BJ (cell line): Measurements from ENCODE around the gene XRCC3. TPM values are rescaled to one million over a fixed set of nuclear protein-coding genes. Genes with fewer than 3 reads are reported as not detected.

ENCODE experiments used
- CTCF ChIA-PET: fragments of 350-600 bp; formaldehyde crosslinking; extraction: SDS; loops from one replicate; lab custom pipeline; 2021; ENCODE audit warnings: antibody characterized with exemption, inconsistent platforms; lab: Yijun Ruan, JAX
- POLR2A ChIA-PET: fragments of 300-600 bp; sonication (Branson Sonifier 250); formaldehyde crosslinking; extraction: SDS; loops from one replicate; lab custom pipeline; 2021; ENCODE audit warnings: antibody characterized with exemption; lab: Charles Lee
- DNase-seq: peaks from one replicate; pipeline ENCODE4 v3.0.0-alpha.2; 2011; ENCODE audit warnings: low read depth
- H3K27me3 ChIP-seq: 2 replicates; pipeline ENCODE4 v1.6.0; 2011; ENCODE audit warnings: low read length; ENCODE audit not compliant: control insufficient read depth, insufficient read depth
- H3K36me3 ChIP-seq: 2 replicates; pipeline ENCODE4 v1.5.1; 2011; ENCODE audit warnings: low read length; ENCODE audit not compliant: control insufficient read depth, insufficient read depth
- H3K4me3 ChIP-seq: 2 replicates; pipeline ENCODE4 v1.5.1; 2011; ENCODE audit warnings: low read depth, mild to moderate bottlenecking, control low read depth, low read length
- CTCF ChIP-seq: IDR thresholded peaks from 2 replicates; pipeline ENCODE4 v1.5.1; 2011; ENCODE audit warnings: low read depth, mild to moderate bottlenecking, control low read depth, inconsistent platforms, low read length, moderate library complexity; ENCODE audit not compliant: insufficient read depth
- polyA plus RNA-seq: library from polyadenylated mRNA; depleted of rRNA; stranded (reverse); fragments of >200 nt; gene quantifications from 2 replicates; pipeline ENCODE4 v1.2.3, GENCODE V29; 2011

XRCC3 gene
- polyA plus RNA-seq, 1 experiment = 4.2 TPM

DNA sequence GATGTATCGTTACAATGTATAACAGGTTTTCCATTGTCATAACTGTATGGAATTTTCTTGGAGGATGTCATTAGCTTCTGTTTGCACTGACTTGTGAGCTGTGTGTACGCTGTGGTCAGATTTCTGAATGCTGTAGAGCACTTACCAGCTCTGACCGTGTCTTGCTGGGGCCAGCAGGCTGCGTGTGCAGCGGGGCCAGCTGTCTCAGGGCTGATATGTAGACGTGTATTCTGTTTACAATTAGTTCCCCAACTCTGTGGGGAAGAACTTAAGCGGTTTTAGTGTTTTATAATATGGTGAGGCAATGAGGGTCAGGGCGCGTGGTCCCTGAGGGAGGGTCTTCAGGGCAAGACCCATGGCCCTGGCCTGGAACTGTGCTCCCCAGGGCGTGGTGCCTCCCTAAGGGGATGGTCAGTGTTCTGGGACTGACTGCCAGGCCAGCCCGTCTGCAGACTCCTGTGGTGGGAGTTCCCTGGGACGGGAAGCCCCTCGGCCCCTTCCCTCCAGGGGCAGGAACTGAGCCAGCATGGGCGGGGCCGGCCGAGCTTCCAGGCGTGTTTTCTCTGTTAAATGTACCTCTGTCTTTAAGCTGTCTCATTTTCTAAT is 18.7 kb downstream of the XRCC3 start:
- Histone ChIP-seq H3K36me3 (peaks cover 49% of the 10 kb centered on the region), H3K4me3 (no peak overlapping the region), H3K27me3 (no peaks in the 10 kb centered on the region)
- CTCF ChIA-PET = interaction anchor here (1.0 to 1.3 kb wide), 2 partner anchors 9 to 10 kb away, joined by 3 read pairs; no protein-coding TSS in a partner anchor
- POLR2A ChIA-PET = no interaction called here
- TF ChIP-seq CTCF = no peak
- DNase-seq = no peak

DNA sequence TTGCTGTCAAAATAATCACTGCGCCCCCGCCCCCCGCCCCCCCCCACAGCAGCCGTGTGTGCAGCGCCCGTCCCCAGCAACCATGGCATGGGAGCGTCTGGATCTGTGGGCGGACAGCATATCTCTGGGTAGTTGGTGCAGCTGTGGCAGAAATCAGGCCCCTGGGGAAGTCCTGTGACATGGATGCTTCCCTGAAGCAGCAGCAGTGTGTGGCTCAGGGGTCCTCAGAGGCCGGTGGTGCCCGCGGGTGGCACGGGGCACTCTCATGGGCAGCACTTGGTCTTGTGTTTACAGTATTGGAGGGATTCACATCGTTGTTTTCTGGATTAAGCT is 19.2 kb downstream of the XRCC3 start:
- ChIA-PET POLR2A (no interaction called here), CTCF (interaction anchor here (1.0 to 1.3 kb wide), 2 partner anchors 9 to 11 kb away, joined by 3 read pairs; no protein-coding TSS in a partner anchor)
- no peak for DNase-seq
- no peak for TF ChIP-seq CTCF
- no peak overlapping the region for H3K4me3 ChIP-seq
- peaks cover 47% of the 10 kb centered on the region for H3K36me3 ChIP-seq
- H3K27me3 ChIP-seq = no peaks in the 10 kb centered on the region

GRCh38 chr14:103695296-103696069 is 19.8 kb downstream of the XRCC3 start:
- H3K36me3 ChIP-seq = peaks cover 43% of the 10 kb centered on the region
- ChIA-PET POLR2A (no interaction called here), CTCF (interaction anchor here (1.0 kb wide), 1 partner anchor 8 kb away, joined by 3 read pairs; no protein-coding TSS in a partner anchor)
- H3K27me3 ChIP-seq = no peaks in the 10 kb centered on the region
- H3K4me3 ChIP-seq = no peak overlapping the region
- no peak for TF ChIP-seq CTCF
- no peak for DNase-seq

GRCh38 chr14:103694572-103695026 is 20.7 kb downstream of the XRCC3 start:
- no peak for TF ChIP-seq CTCF
- Histone ChIP-seq H3K36me3 (peaks cover 35% of the 10 kb centered on the region), H3K4me3 (no peak overlapping the region), H3K27me3 (no peaks in the 10 kb centered on the region)
- no peak for DNase-seq
- CTCF ChIA-PET = interaction anchor here (0.8 to 1.3 kb wide), 2 partner anchors 20 to 23 kb away, joined by 3 to 4 read pairs; no protein-coding TSS in a partner anchor
- POLR2A ChIA-PET = no interaction called here

- Histone ChIP-seq H3K36me3 (peaks cover 29% of the 10 kb centered on the region), H3K27me3 (no peaks in the 10 kb centered on the region), H3K4me3 (no peak overlapping the region)
- no peak for DNase-seq
- ChIA-PET POLR2A (no interaction called here), CTCF (interaction anchor here (1.0 to 1.3 kb wide), 2 partner anchors 19 to 98 kb away, joined by 3 to 4 read pairs; no protein-coding TSS in a partner anchor)
- TF ChIP-seq CTCF = no peak
These were observed 21.7 kb downstream of the XRCC3 start for GRCh38 chr14:103693515-103693914.
